ENCODE data around the gene USP47. TPM values are rescaled to one million over a fixed set of nuclear protein-coding genes. Genes with fewer than 3 reads are reported as not detected.

Gene USP47
- total and polyA plus RNA-seq, 8 donors = 40.9 to 127 (median 108) TPM

DNA sequence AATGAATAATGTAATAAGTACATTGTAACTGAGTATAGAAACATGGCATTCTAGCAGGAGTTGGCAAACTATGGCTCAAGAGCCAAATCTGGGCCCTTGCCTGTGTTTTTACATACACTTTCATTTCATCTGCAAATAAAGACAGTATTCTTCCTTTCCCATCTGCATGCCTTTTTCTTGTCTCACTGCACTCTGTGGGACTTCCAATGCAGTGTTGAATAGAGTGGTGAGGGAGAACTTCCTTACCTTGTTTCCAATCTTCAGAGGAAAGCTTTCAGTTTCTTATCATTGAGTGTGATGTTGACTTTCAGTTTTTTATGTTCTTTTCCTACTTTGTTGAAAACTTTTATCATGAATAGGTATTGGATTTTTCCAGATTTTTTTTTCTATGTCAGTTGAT, 82.1 kb downstream of the USP47 start:
- Histone ChIP-seq H3K4me1 (no peaks in the 10 kb centered on the region), H3K9me3 (no peaks in the 10 kb centered on the region), H3K36me3 (peaks cover 0 to 31% of the 10 kb centered on the region in 2 donors), H3K27me3 (no peaks in the 10 kb centered on the region), H3K4me3 (no peak overlapping the region), H3K27ac (no peak overlapping the region)
- TF ChIP-seq, protein P1, sequence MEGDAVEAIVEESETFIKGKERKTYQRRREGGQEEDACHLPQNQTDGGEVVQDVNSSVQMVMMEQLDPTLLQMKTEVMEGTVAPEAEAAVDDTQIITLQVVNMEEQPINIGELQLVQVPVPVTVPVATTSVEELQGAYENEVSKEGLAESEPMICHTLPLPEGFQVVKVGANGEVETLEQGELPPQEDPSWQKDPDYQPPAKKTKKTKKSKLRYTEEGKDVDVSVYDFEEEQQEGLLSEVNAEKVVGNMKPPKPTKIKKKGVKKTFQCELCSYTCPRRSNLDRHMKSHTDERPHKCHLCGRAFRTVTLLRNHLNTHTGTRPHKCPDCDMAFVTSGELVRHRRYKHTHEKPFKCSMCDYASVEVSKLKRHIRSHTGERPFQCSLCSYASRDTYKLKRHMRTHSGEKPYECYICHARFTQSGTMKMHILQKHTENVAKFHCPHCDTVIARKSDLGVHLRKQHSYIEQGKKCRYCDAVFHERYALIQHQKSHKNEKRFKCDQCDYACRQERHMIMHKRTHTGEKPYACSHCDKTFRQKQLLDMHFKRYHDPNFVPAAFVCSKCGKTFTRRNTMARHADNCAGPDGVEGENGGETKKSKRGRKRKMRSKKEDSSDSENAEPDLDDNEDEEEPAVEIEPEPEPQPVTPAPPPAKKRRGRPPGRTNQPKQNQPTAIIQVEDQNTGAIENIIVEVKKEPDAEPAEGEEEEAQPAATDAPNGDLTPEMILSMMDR (IDR thresholded peaks at IDR 0.05) = no peak
- no peak for DNase-seq
- no peak for ATAC-seq
- intact Hi-C loops (cut with DNase I) = no loop called here

DNA sequence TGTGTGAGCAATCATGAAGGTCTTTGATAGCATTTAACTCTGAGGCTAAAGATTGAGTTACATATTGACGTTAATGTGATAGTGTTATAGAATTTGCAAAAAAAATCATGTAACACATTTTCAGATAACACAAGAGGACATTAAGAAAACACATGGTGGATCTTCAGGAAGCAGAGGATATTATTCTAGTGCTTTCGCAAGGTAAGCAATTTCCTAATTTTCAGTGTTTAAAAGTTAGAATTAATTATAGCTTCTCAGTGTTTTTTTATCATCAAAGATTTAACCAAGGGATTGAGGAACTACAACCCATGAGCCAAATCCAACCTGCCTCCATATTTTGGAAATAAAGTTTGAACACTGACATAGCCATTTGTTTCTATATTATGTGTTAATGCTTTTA, 88.1 kb downstream of the USP47 start:
- intact Hi-C loops (cut with DNase I) = loop anchor here in 1 of 2 donors (5.0 kb wide), 1 partner anchor 112 kb away; no protein-coding TSS in a partner anchor
- Histone ChIP-seq H3K27ac (no peak overlapping the region), H3K36me3 (peaks cover 0 to 51% of the 10 kb centered on the region in 2 donors), H3K4me1 (no peaks in the 10 kb centered on the region), H3K27me3 (no peaks in the 10 kb centered on the region), H3K4me3 (no peak overlapping the region), H3K9me3 (no peaks in the 10 kb centered on the region)
- TF ChIP-seq, protein P1 (IDR thresholded peaks at IDR 0.05) = no peak
- ATAC-seq = no peak
- DNase-seq = no peak

DNA sequence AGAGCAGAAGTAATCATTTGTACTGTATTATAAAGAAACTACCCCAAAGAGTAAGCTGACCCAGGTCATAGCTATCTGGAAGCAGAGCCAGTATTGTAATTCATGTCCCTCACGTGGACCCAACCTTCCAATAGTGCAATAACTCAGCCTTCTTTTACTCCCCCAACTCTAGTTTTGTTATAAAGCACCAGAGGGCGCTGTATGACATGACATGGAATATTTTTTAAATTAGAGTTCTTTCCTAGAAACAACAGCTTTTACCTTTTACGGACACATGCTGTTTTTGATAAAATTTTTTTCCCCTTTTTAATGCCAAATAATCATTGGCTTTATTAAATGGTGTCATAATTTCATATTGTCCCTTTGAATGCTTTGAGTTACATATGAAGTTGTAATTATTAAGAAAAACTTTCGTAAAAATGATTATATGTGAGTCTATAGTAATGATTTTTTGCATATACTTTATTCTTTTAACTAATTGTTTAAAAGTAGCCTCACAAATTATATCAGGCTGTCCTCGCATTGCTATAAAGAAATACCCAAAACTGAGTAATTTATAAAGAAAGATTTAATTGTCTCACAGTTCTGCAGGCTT, 89.8 kb downstream of the USP47 start:
- DNase-seq (peak in 2 of 4 donors; percentile 51 to 70), ATAC-seq (peak; percentile 82)
- H3K9me3 ChIP-seq = no peaks in the 10 kb centered on the region
- H3K27me3 ChIP-seq = no peaks in the 10 kb centered on the region
- no peaks in the 10 kb centered on the region for H3K4me1 ChIP-seq
- TF ChIP-seq, protein P1 (IDR thresholded peaks at IDR 0.05) = peak; percentile 51 to 55
- intact Hi-C loops (cut with DNase I) = loop anchor here in 1 of 2 donors (5.0 kb wide), 1 partner anchor 111 kb away; no protein-coding TSS in a partner anchor
- H3K4me3 ChIP-seq = no peak overlapping the region
- H3K27ac ChIP-seq = no peak overlapping the region
- peaks cover 0 to 51% of the 10 kb centered on the region in 2 donors for H3K36me3 ChIP-seq

DNA sequence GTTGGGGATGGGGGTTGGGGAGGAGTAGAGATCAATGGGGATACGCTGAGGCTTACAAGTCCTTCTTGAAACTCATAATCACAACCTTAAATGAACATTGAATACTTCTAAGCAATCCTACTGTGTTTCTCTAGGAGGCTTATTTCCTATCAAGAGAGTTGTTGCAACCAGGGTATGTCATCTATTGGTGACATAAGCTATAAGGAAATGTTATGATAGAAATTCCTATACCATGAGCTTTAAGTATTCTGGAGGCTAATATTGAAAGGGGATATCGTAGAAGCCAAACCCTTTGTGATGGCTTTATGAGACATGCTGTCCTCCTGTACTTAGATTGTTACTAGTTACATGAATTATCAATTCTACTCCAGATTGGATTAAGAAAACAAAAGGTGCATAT, 93.8 kb downstream of the USP47 start:
- intact Hi-C loops (cut with DNase I) = no loop called here
- H3K27me3 ChIP-seq = no peaks in the 10 kb centered on the region
- no peaks in the 10 kb centered on the region for H3K4me1 ChIP-seq
- H3K9me3 ChIP-seq = no peaks in the 10 kb centered on the region
- DNase-seq (no peak), ATAC-seq (no peak)
- H3K36me3 ChIP-seq = peaks cover 0 to 75% of the 10 kb centered on the region in 2 donors
- no peak overlapping the region for H3K4me3 ChIP-seq
- TF ChIP-seq, protein P1 (IDR thresholded peaks at IDR 0.05) = no peak
- H3K27ac ChIP-seq = no peak overlapping the region

DNA sequence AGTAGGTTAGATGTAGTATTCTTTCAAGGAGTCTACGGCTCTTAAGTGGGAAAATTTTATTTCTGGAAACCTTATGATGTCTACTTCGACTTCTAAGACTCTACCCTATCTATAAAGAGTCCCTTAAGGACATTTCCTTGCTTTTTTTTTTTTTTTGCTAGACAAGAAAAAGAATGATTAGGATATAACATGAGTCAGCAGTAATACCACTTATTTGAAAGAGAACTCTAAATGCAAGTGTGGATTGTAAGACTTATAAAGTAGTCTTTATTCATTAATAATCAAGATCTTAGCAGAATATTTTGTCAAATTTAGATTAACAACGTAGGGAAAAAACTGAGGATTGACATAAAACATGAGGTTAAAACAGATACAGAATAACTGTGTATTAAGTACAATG, 95.7 kb downstream of the USP47 start:
- Histone ChIP-seq H3K27ac (no peak overlapping the region), H3K27me3 (no peaks in the 10 kb centered on the region), H3K4me1 (no peaks in the 10 kb centered on the region), H3K4me3 (no peak overlapping the region), H3K36me3 (peaks cover 0 to 78% of the 10 kb centered on the region in 2 donors), H3K9me3 (no peaks in the 10 kb centered on the region)
- TF ChIP-seq, protein P1 (IDR thresholded peaks at IDR 0.05) = no peak
- intact Hi-C loops (cut with DNase I) = no loop called here
- DNase-seq (no peak), ATAC-seq (no peak)
